DMS153 treated with DMSO at 0.1 percent for 48 hours (cell line): Measurements from ENCODE around the gene HPDL.

ENCODE experiments used
- DNase-seq: peaks from one replicate; lab custom pipeline; 2025; ENCODE audit not compliant: unreplicated experiment; lab: John Stamatoyannopoulos, UW

HPDL gene

GRCh38 chr1:45322486-45323040 lies 4.1 kb upstream of the HPDL start:
- no peak for DNase-seq

GRCh38 chr1:45325851-45326506 lies 716 bp upstream of the HPDL start:
- DNase-seq: no peak

GRCh38 chr1:45327644-45328515 lies 1.2 kb downstream of the HPDL start:
- DNase-seq: no peak

- DNase-seq: no peak
Observed at GRCh38 chr1:45328680-45329079, 2.0 kb downstream of the HPDL start.

GRCh38 chr1:45329445-45329844 lies 2.8 kb downstream of the HPDL start:
- DNase-seq: no peak

GRCh38 chr1:45331436-45332345 lies 5.0 kb downstream of the HPDL start:
- no peak for DNase-seq

- no peak for DNase-seq
Observed at GRCh38 chr1:45332346-45332720, 5.6 kb downstream of the HPDL start.

GRCh38 chr1:45334308-45335245 lies 7.9 kb downstream of the HPDL start:
- no peak for DNase-seq

GRCh38 chr1:45335855-45336324 lies 9.2 kb downstream of the HPDL start:
- DNase-seq: no peak

GRCh38 chr1:45337630-45338325 lies 11.1 kb downstream of the HPDL start:
- DNase-seq: no peak

GRCh38 chr1:45339789-45340558 lies 13.3 kb downstream of the HPDL start, which contains the start of the genes MUTYH and TOE1:
MUTYH (minus strand) TSS chr1:45340440; CDS start chr1:45334505, 5,935 bp downstream.
TOE1 (plus strand) TSS chr1:45340170; CDS start chr1:45340253, 83 bp downstream.
- DNase-seq: peak; percentile 98

- DNase-seq: no peak
Observed at GRCh38 chr1:45340816-45341466, 14.2 kb downstream of the HPDL start.

GRCh38 chr1:45344499-45344898 lies 17.8 kb downstream of the HPDL start:
- no peak for DNase-seq

- no peak for DNase-seq
Observed at GRCh38 chr1:45345014-45345413, 18.3 kb downstream of the HPDL start.

GRCh38 chr1:45346473-45346872 lies 19.8 kb downstream of the HPDL start:
- DNase-seq: no peak

- no peak for DNase-seq
Observed at GRCh38 chr1:45348020-45348419, 21.3 kb downstream of the HPDL start.

- no peak for DNase-seq
Observed at GRCh38 chr1:45348609-45348965, 21.9 kb downstream of the HPDL start.
